ENCODE results near the gene KLLN. TPM values are rescaled to one million over a fixed set of nuclear protein-coding genes. Genes with fewer than 3 reads are reported as not detected.

The KLLN gene
- 1 to 10 TPM in 1 of 2 donors, under 1 TPM in 1; 1.00 to 1.4 TPM for total RNA-seq

GRCh38 chr10:87863053-87863943, at the start of gene KLLN, which contains the start of gene PTEN:
Gene KLLN (minus strand): TSS chr10:87863533. CDS start chr10:87862487, 1,046 bp downstream.
Gene PTEN (plus strand): TSS chr10:87863625. CDS start chr10:87864470, 845 bp downstream.

GRCh38 chr10:87817609-87818504, 45.5 kb downstream of the KLLN start, which contains the start of gene ATAD1:
Gene ATAD1 (minus strand): TSS chr10:87818226. CDS start chr10:87814599, 3,627 bp downstream.

Small RNA genes within 50 kb of the gene (small RNA-seq; reads per million reads assigned to genes)
- 0 reads per million in 2 donors for gene RN7SL78P

Other genes with a start within 250 kb of the KLLN start
- 10 to 100 TPM; 10.3 to 10.7 TPM for gene PAPSS2, start 203.7 kb downstream of the KLLN start, total RNA-seq
- 10 to 100 TPM; 65.0 to 72.3 TPM for gene ATAD1, start 45.3 kb downstream of the KLLN start, total RNA-seq
- gene PTEN, start 92 bp upstream of the KLLN start, total RNA-seq = 100 to 1,000 TPM; 134 to 137 TPM